Neural progenitor cell (in vitro differentiated cells): ENCODE results near the gene IL15.

ENCODE experiments used
- CTCF ChIP-seq: fragments of 200-600 bp; sonication (generic); IDR thresholded peaks from 2 replicates; pipeline ENCODE4 v1.5.1; 2017; ENCODE audit warnings: antibody characterized with exemption, mild to moderate bottlenecking
- EZH2 ChIP-seq: fragments of 200-600 bp; sonication (generic); IDR thresholded peaks from 2 replicates; pipeline ENCODE4 v1.6.1; 2017; ENCODE audit warnings: antibody characterized with exemption, mild to moderate bottlenecking, moderate library complexity

- no peak for TF ChIP-seq CTCF
- no peak for TF ChIP-seq EZH2
Observed at GRCh38 chr4:141680060-141680459, 43.7 kb downstream of the IL15 start.
